ENCODE results near the gene KRT1. TPM values are rescaled to one million over a fixed set of nuclear protein-coding genes. Genes with fewer than 3 reads are reported as not detected.

KRT1 gene
- total RNA-seq, 2 donors from 2014 or later: 3.5 TPM; not detected in 1

GRCh38 chr12:52691841-52692150 lies 11.6 kb upstream of the KRT1 start:
- Histone ChIP-seq H3K36me3 (no peaks in the 10 kb centered on the region), H3K27ac (no peak overlapping the region), H3K4me3 (no peak overlapping the region), H3K27me3 (replicated peaks; ENCODE audit: insufficient read depth) (no peaks in the 10 kb centered on the region), H3K4me1 (ENCODE audit: control insufficient read depth in 1 of 2, low read depth in 2 of 2) (peaks cover 0 to 8% of the 10 kb centered on the region in 2 donors), H3K9me3 (no peaks in the 10 kb centered on the region)
- no peak for TF ChIP-seq CTCF (IDR thresholded peaks at IDR 0.05)
- DNase-seq (ENCODE audit: low spot score): no peak
- no peak for ATAC-seq (ENCODE audit: insufficient number of reproducible peaks, low FRiP score, low read depth)

- Histone ChIP-seq H3K4me3 (peak overlapping the region; percentile 61), H3K4me1 (ENCODE audit: control insufficient read depth in 1 of 2, low read depth in 2 of 2) (peaks cover 0 to 8% of the 10 kb centered on the region in 2 donors), H3K36me3 (no peaks in the 10 kb centered on the region), H3K27ac (no peak overlapping the region), H3K27me3 (replicated peaks; ENCODE audit: insufficient read depth) (no peaks in the 10 kb centered on the region), H3K9me3 (no peaks in the 10 kb centered on the region)
- TF ChIP-seq CTCF (IDR thresholded peaks at IDR 0.05): no peak
- ATAC-seq (ENCODE audit: insufficient number of reproducible peaks, low FRiP score, low read depth) (no peak), DNase-seq (ENCODE audit: low spot score) (no peak)
Observed at GRCh38 chr12:52691076-52691840, 11.1 kb upstream of the KRT1 start.

GRCh38 chr12:52690351-52691075 lies 10.3 kb upstream of the KRT1 start:
- no peak for ATAC-seq (ENCODE audit: insufficient number of reproducible peaks, low FRiP score, low read depth)
- Histone ChIP-seq H3K36me3 (no peaks in the 10 kb centered on the region), H3K4me1 (ENCODE audit: control insufficient read depth in 1 of 2, low read depth in 2 of 2) (peaks cover 0 to 8% of the 10 kb centered on the region in 2 donors), H3K9me3 (no peaks in the 10 kb centered on the region), H3K27ac (no peak overlapping the region), H3K4me3 (peak overlapping the region; percentile 61), H3K27me3 (replicated peaks; ENCODE audit: insufficient read depth) (no peaks in the 10 kb centered on the region)
- no peak for TF ChIP-seq CTCF (IDR thresholded peaks at IDR 0.05)
- no peak for DNase-seq (ENCODE audit: low spot score)

GRCh38 chr12:52689936-52690335 lies 9.7 kb upstream of the KRT1 start:
- Histone ChIP-seq H3K36me3 (no peaks in the 10 kb centered on the region), H3K27ac (no peak overlapping the region), H3K4me1 (ENCODE audit: control insufficient read depth in 1 of 2, low read depth in 2 of 2) (peaks cover 0 to 8% of the 10 kb centered on the region in 2 donors), H3K27me3 (replicated peaks; ENCODE audit: insufficient read depth) (no peaks in the 10 kb centered on the region), H3K9me3 (no peaks in the 10 kb centered on the region), H3K4me3 (no peak overlapping the region)
- ATAC-seq (ENCODE audit: insufficient number of reproducible peaks, low FRiP score, low read depth): no peak
- TF ChIP-seq CTCF (IDR thresholded peaks at IDR 0.05): no peak
- no peak for DNase-seq (ENCODE audit: low spot score)

GRCh38 chr12:52689239-52689638 lies 9.0 kb upstream of the KRT1 start:
- no peak for TF ChIP-seq CTCF (IDR thresholded peaks at IDR 0.05)

More at GRCh38 chr12:52689239-52689638, 9.0 kb upstream of the KRT1 start:
- no peak overlapping the region for H3K4me3 ChIP-seq
- H3K27me3 ChIP-seq (replicated peaks; ENCODE audit: insufficient read depth): no peaks in the 10 kb centered on the region
- peaks cover 0 to 8% of the 10 kb centered on the region in 2 donors for H3K4me1 ChIP-seq (ENCODE audit: control insufficient read depth in 1 of 2, low read depth in 2 of 2)
- H3K27ac ChIP-seq: no peak overlapping the region
- no peaks in the 10 kb centered on the region for H3K36me3 ChIP-seq
- ATAC-seq (ENCODE audit: insufficient number of reproducible peaks, low FRiP score, low read depth): no peak
- no peaks in the 10 kb centered on the region for H3K9me3 ChIP-seq
- no peak for DNase-seq (ENCODE audit: low spot score)

All from thoracic aorta (tissue), 2 donors.